Ramos (cell line): ENCODE results near the gene ITGA2.
"Not testable (repeated sequence)": the region's sequence is repeated elsewhere in the genome, so short reads cannot be mapped to it uniquely, and the experiment has no call there.

Experiments used
- in situ Hi-C: fragments of 300-500 bp; cut with MboI; formaldehyde crosslinking; loops from one replicate; pipeline ENCODE4 v1.14.3; 2022; ENCODE audit warnings: low sequenced_read_pairs; ENCODE audit not compliant: unreplicated experiment

The ITGA2 gene

GRCh38 chr5:53089481-53089991 is 100.4 kb downstream of the ITGA2 start:
- in situ Hi-C loops = no loop called here

GRCh38 chr5:53090229-53090628 is 101.1 kb downstream of the ITGA2 start:
- in situ Hi-C loops = loop anchor here (10.0 kb wide), 1 partner anchor 145 kb away; no protein-coding TSS in a partner anchor

- in situ Hi-C loops = loop anchor here (10.0 kb wide), 1 partner anchor 146 kb away; no protein-coding TSS in a partner anchor
These were observed 102.1 kb downstream of the ITGA2 start for GRCh38 chr5:53091289-53091688.

GRCh38 chr5:53092242-53092641 is 103.1 kb downstream of the ITGA2 start:
- in situ Hi-C loops = loop anchor here (10.0 kb wide), 1 partner anchor 147 kb away; no protein-coding TSS in a partner anchor

- in situ Hi-C loops = loop anchor here (10.0 kb wide), 1 partner anchor 150 kb away; no protein-coding TSS in a partner anchor
These were observed 106.1 kb downstream of the ITGA2 start for GRCh38 chr5:53095217-53095616.

- in situ Hi-C loops = loop anchor here (10.0 kb wide), 1 partner anchor 151 kb away; no protein-coding TSS in a partner anchor
These were observed 106.9 kb downstream of the ITGA2 start for GRCh38 chr5:53095931-53096525.

- in situ Hi-C loops = loop anchor here (10.0 kb wide), 1 partner anchor 155 kb away; no protein-coding TSS in a partner anchor
These were observed 110.4 kb downstream of the ITGA2 start for GRCh38 chr5:53099546-53099945.

GRCh38 chr5:53100606-53101005 is 111.5 kb downstream of the ITGA2 start:
- in situ Hi-C loops = no loop called here

GRCh38 chr5:53105611-53106300 is 116.6 kb downstream of the ITGA2 start:
- in situ Hi-C loops = no loop called here

- in situ Hi-C loops = no loop called here
These were observed 119.9 kb downstream of the ITGA2 start for GRCh38 chr5:53109056-53109442.

- in situ Hi-C loops = no loop called here
These were observed 120.4 kb downstream of the ITGA2 start, which contains the start of gene MOCS2 for GRCh38 chr5:53109443-53110127. Gene MOCS2, minus strand, starts transcription at chr5:53109757. Its CDS starts 2,583 bp downstream, at chr5:53107174.

GRCh38 chr5:53110156-53110555 is 121.0 kb downstream of the ITGA2 start:
- in situ Hi-C loops = no loop called here

GRCh38 chr5:53111139-53111538 is 122.0 kb downstream of the ITGA2 start:
- in situ Hi-C loops = no loop called here

- in situ Hi-C loops = not testable (repeated sequence)
These were observed 123.2 kb downstream of the ITGA2 start for GRCh38 chr5:53112307-53112706.

GRCh38 chr5:53112909-53113308 is 123.8 kb downstream of the ITGA2 start:
- in situ Hi-C loops = no loop called here

GRCh38 chr5:53113947-53114346 is 124.8 kb downstream of the ITGA2 start:
- in situ Hi-C loops = no loop called here

- in situ Hi-C loops = no loop called here
These were observed 125.8 kb downstream of the ITGA2 start for GRCh38 chr5:53114988-53115387.

- in situ Hi-C loops = no loop called here
These were observed 127.4 kb downstream of the ITGA2 start for GRCh38 chr5:53116597-53116996.

- in situ Hi-C loops = no loop called here
These were observed 129.7 kb downstream of the ITGA2 start for GRCh38 chr5:53118879-53119278.

- in situ Hi-C loops = no loop called here
These were observed 131.0 kb downstream of the ITGA2 start for GRCh38 chr5:53120165-53120564.

- in situ Hi-C loops = no loop called here
These were observed 134.6 kb downstream of the ITGA2 start for GRCh38 chr5:53123702-53124101.
